ENCODE results near the gene GFOD1.

Gene GFOD1

GRCh38 chr6:13486679-13487121 is 700 bp downstream of the GFOD1 start:
- FAIRE-seq (no peak), DNase-seq (ENCODE audit: insufficient read length, low spot score) (peak; percentile 56)

DNA sequence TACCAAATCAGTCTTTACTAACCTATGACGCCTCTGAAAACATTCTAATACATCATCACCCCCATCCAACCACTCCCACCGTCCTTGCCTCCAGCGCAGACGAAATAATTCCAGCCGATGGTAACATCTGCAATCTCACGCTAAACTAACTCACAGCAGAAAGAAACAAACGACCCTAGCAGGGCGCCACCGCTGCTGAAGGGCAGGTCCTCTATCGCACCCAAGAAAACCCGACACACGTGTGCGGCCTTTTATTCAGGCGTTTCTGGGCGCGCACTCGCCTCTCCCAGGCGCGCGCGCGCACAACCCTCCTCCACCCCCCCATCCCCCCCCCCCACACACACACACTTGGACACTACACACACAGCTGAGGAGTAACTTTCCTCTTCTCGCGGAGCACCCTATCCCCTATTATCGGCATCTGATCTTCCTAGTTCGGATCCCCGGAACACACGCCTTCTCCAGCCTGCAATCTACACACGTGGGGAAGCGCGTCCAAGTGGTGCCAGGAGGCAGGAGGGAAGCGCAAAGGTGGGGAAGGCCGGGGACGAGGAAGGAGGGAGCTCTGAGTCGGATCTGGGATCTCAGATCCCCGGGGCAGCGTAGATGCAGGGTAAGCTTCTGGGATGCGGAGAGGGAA is 1.4 kb downstream of the GFOD1 start:
- DNase-seq (ENCODE audit: insufficient read length, low spot score) (peak; percentile 41), FAIRE-seq (peak; percentile 35)

GRCh38 chr6:13485303-13485702 is 2.1 kb downstream of the GFOD1 start:
- no peak for DNase-seq (ENCODE audit: insufficient read length, low spot score)
- FAIRE-seq, result peak; percentile 49

GRCh38 chr6:13484827-13485226 is 2.6 kb downstream of the GFOD1 start:
- DNase-seq (ENCODE audit: insufficient read length, low spot score) (no peak), FAIRE-seq (peak; percentile 84)

DNA sequence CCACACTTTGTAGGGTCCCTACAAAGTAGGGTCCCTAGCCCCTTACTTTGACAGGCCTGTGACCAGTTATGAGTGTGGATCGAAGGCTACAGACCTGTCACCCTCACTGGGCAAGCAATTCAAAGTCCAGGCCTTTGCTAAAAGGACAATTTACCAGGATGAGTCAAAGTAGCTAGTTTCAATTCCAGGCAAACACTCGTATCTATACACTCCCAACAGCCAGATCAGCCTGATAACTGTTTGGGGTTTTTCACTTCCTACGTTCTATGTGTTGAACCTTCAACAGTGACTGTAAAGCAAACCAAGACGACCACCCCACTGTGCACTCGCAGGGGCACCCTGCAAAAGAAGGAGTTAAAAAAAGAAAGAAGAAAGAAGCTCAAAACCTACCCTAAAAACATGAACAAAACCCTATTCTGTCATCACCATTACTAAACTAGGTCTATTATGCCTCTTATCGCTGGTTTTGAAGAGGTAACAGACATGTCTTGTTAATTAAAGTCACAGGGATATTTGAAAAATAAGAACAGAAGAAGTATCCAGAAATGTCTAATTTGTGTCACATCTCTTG is 3.2 kb downstream of the GFOD1 start:
- peak; percentile 75 for FAIRE-seq
- no peak for DNase-seq (ENCODE audit: insufficient read length, low spot score)

- DNase-seq (ENCODE audit: insufficient read length, low spot score) (no peak), FAIRE-seq (no peak)
These were observed 6.5 kb downstream of the GFOD1 start for GRCh38 chr6:13480631-13481501.

DNA sequence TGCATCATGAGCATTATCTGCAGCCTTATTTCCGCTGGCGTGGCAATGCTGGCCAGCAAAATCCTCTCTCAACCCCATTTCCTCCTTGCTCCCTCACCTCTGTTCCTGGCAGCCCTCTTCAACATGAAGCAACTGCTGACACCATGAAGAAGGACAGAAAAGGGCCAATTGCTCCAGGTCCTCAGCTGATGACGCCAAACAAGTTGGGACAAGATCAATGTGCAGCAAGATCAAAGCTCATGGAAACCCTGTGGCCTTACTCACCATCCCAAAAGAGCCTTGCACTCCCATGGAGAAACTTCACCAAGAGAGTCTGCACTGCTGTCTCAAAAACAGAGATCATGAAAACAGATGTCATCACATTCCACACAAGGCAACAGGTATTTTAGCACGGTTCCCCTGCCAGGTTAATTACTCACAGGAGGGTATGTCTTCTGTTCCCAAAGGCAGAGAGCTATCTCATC is 7.4 kb downstream of the GFOD1 start:
- no peak for DNase-seq (ENCODE audit: insufficient read length, low spot score)
- FAIRE-seq, result no peak

DNA sequence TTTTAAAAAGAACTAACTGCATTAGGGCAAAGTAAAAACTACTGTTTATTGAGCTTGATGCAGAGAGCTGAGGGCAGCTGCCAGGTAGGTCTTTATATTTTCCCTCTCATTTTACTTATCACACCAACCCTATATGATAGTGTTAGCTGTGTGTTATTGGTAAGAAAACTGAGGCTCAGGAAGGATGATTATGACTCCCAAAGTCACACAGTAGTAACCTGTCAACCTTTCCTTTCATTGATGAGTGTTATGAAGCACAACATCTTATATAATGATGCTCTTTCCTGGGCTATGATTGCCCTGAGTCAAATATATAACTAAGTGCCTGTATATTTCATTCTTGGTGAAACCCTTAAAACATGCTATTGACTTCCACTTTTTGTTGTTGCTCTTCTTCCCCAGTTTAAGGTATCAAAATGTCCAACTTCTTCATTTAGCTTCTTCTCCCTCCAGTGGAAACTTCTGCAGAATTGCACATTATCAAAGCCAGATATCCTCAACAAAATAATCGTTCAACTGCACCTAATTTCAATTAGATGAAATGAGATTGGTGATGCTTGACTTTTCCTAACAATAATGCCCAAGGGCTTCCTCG is 8.1 kb downstream of the GFOD1 start:
- FAIRE-seq, result no peak
- no peak for DNase-seq (ENCODE audit: insufficient read length, low spot score)

DNA sequence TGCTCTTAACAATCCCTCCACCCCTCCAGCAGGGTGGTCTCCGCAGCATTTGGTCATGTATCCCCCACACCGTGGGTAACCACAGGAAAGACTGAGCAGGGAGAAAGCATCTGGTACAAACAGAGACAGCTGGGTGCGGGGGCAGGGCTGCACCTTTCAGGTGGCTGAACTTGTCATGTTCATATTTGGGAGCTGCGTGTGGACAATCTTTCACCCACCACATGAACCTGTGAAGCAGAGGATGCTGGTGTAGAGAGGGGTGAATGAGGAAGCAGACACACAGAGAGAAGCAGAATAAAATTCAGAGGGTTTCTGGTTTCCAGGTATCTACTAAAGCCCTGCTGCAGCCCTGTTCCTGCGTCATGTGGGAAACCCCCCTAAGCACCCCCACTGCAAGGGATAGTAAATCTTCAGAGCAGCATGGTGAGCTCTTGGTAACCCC is 8.9 kb downstream of the GFOD1 start:
- FAIRE-seq (no peak), DNase-seq (ENCODE audit: insufficient read length, low spot score) (no peak)

DNA sequence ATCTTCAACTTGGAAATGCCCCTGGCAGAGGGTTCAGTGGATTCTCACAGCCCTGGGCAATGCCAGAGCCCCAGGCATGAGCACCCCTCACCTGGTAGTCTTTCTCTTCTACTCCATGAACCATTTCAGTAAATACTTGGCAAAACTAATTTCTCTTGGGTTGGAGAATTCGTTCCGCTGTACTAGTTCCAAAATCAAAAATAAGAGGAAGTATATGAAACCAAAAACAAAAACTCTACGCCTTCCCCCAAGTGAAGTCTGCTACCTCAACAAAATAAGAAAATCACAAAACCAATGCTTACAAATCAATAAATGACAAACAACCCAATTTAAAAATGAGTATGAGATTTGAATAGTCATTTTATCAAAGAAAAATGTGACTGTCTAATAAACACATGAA is 12.6 kb downstream of the GFOD1 start:
- no peak for FAIRE-seq
- no peak for DNase-seq (ENCODE audit: insufficient read length, low spot score)

DNA sequence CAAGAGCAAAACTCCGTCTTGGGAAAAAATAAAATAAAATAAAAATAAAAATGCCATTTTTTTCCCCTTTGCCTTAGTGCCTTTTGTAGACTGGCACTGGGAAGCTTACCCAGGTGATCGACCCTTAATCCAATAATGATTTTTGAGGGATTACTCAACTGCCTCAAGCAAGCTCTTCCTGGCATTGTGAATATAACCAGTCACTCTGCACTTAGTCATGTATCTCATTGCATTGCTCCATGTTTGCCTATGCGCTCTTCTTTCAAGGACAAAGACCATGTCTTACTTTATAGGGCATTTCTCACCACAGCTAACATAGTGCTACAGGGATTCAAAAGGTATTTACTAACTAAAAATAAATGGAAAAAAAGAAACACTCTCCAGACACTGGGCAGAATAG is 13.0 kb downstream of the GFOD1 start:
- FAIRE-seq (no peak), DNase-seq (ENCODE audit: insufficient read length, low spot score) (no peak)

- no peak for DNase-seq (ENCODE audit: insufficient read length, low spot score)
These were observed 13.6 kb downstream of the GFOD1 start for GRCh38 chr6:13473768-13474165.

DNA sequence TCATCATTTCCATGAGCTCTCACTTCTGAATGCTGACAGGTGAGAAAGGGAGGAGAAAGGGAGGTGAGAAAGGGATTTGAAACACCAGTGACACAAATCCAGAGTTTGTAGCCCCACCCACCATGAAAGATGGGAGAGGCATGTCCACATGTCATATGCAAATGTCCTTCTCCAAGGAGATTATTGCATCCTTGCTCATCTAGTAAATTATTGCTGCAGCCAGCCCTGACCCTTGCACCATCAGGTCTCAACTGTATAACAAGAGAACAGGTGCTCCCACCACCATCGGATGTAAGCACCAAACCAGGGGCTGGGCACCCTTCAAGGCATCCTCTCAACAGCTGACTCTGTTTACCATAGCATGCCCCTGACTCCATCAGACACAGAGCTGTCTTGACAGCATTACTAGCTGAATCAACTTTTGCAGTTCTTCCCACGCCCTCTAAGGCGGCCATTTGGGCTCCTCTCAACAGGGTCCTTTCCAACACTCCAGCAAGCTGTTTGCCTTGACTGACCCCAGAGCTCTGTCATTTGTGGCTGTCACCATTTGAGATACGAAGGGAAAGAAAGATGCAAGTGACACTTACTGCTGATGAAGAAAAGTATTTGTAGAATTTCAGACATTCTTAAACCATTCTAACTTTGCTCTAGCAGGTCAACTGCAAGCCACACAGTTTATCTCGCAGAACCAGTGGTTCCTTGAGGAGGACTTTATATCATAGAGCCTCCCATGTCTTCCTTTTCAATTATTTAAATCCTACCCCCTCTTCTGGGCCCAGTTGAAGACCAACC is 14.2 kb downstream of the GFOD1 start:
- no peak for DNase-seq (ENCODE audit: insufficient read length, low spot score)
- no peak for FAIRE-seq

More at GRCh38 chr6:13473768-13474165, 13.6 kb downstream of the GFOD1 start:
- no peak for FAIRE-seq

DNA sequence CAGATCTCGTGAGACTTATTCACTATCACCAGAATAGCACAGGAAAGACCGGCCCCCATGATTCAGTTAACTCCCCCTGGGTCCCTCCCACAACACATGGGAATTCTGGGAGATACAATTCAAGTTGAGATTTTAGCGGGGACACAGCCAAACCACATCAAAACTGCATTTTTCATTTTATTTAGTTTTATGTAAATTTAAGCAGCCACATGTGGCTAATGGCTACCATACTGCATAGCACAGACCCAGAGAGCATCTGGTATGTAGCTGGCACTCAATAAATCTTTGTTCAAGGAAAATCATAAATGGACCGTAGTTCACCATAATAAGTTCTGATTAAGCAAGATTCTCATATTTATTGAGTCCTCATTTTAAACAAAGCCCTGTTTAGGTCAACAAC is 15.3 kb downstream of the GFOD1 start:
- no peak for DNase-seq (ENCODE audit: insufficient read length, low spot score)
- no peak for FAIRE-seq

DNA sequence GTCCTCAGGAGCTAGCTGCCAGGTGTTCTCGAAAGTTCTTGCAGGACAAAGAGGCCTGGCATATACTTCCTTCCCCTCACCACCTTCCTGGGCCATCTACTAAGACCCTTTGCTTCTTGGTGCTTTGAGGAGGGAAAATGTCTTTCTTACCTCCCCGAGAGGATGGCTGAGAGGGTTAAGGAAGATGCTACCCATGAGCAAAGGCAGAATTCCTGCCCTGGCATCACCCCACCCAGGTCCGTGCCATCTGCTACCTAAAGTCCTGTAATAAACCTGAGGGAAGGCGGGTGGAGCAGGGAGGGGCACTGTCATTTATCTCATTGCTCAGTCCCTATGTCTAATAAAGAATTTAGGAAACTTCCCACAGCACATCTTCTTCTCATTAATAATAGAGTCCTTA is 16.2 kb downstream of the GFOD1 start:
- no peak for FAIRE-seq

GRCh38 chr6:13470238-13471140 is 16.9 kb downstream of the GFOD1 start:
- DNase-seq (ENCODE audit: insufficient read length, low spot score) (no peak), FAIRE-seq (no peak)

More for the DNA sequence above, 16.2 kb downstream of the GFOD1 start:
- no peak for DNase-seq (ENCODE audit: insufficient read length, low spot score)

DNA sequence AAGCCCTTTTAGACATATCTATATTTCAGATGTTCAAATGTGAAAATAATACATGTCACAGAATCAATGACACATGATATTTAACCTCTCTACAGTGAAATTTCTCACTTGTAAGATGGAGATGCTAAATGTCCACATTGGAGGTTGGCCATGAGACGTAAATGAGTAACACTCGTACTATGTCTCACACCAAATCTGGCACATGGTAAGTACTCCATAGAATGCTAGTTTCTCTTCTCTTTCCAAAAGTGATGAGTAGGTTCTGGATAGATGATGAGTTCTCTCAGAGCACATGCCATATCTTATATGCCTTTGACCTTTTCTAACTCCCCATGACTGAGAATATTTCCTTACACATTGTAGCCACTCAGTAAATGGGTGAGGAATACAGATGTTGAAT is 17.7 kb downstream of the GFOD1 start:
- FAIRE-seq, result no peak
- DNase-seq (ENCODE audit: insufficient read length, low spot score), result no peak

GRCh38 chr6:13468839-13469238 is 18.6 kb downstream of the GFOD1 start:
- FAIRE-seq (no peak), DNase-seq (ENCODE audit: insufficient read length, low spot score) (no peak)

- FAIRE-seq, result peak; percentile 39
- DNase-seq (ENCODE audit: insufficient read length, low spot score), result no peak
These were observed 20.2 kb downstream of the GFOD1 start for GRCh38 chr6:13467216-13467600.

Measured in GM19239 (cell line).